RPMI8226 (cell line): ENCODE measurements around the gene TFPI2.
"Not testable (repeated sequence)": the region's sequence is repeated elsewhere in the genome, so short reads cannot be mapped to it uniquely, and the experiment has no call there.

Experiments
- DNase-seq: peaks from one replicate; pipeline ENCODE4 v3.0.0-alpha.2; 2015

Gene TFPI2, protein sequence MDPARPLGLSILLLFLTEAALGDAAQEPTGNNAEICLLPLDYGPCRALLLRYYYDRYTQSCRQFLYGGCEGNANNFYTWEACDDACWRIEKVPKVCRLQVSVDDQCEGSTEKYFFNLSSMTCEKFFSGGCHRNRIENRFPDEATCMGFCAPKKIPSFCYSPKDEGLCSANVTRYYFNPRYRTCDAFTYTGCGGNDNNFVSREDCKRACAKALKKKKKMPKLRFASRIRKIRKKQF

DNA sequence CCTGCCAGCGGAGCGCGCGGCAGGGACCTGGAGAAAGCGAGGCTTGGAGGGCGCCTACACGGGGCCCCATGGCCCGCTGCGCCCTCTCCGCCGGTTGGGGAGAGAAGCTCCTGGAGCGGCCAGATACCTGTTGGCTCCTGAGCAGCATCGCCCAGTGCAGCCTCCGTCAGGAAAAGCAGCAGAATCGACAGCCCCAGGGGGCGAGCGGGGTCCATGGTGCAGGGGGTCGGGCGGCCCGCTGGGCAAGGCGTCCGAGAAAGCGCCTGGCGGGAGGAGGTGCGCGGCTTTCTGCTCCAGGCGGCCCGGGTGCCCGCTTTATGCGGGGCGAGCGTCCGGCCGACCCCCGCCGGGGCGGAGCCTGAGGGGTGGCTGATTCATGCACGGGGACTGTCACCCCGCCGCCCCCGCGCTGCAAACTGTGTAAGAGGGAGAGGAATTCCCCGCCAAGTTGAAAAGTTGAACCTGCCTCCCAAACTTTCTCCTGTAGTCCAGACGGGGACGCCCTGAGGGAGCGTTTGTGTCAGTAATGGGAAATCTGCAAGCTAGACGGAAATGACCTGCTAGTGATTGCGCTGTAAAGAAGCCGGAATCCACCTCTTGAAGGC lies at the start of gene TFPI2:
Gene TFPI2, minus strand, starts transcription at position 290 of the 605 bp plus-strand sequence. Its CDS starts 75 bp downstream, at position 215.
- DNase-seq, result no peak

DNA sequence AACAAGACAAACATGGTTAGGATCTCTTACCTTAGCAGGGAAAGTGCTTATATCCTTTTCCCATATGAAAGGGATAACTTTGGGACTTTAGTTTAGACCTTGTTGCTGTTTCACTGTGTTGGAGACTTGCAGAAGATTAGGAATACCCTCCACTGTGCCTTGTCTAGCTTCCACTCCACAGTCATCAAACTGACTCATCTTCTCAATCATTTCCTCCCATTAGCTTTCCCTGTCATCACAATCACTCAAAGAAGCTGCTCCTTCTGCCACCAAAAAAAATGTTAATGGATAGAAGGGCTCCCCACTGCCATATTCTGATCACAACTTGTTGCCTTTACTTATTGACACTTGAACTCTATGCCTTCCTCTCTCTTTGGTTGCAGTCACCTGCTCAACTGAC lies 47.7 kb upstream of the TFPI2 start:
- no peak for DNase-seq

DNA sequence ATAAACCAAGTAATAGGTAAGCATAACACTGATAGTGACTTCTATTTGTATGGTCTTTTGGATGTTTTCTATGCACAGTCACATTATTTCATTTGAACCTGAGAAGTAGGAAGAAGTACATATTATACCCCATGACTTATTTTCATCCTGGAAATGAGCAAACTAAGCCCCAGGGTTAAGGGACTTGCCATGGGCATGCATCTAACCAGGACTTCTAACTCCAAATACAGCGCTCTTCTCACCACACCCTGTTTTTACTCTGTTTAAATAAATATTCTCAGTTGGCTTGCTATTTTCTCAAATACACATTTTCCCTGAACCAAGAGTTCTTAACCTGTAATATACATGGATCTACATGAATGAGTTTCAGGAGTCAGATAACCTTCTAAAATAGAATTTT lies 47.3 kb upstream of the TFPI2 start:
- no peak for DNase-seq

DNA sequence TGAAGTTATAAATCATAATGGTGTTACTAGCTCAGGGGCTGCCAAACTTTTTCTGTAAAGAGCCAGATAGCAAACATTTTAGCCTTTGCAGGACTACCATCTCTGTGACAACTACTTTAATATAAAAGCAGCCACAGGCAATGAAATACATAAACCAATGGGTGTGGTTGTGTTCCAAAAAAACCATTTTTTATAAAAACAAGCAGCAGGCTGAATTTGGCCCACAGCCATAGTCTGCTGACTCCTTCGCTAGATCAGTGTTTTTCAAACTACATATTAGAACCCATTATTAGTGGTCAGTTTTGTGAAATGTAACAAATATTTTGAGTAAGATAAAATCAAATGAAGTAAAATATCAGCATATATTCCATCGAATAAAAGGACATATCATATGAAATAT lies 44.5 kb upstream of the TFPI2 start:
- DNase-seq, result no peak

DNA sequence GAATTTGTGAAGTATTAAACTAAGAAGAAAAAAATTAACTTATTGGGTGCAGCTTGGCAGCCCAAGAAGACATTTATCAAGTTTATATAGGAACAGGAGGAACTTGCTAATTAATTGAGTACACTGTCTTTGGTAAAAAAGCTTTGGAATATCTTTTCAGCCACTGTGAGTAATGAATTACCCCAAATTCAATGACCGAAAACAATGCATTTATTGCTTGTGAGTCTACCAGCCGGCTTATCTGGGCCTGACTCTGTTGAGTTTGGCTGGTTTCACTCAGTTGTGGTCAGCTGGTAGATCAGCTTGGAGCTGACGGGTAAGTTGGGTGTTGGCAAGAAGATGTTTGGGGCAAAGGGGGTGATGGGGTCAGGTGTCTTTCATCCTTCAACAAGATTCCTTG lies 42.6 kb upstream of the TFPI2 start:
- DNase-seq, result no peak

DNA sequence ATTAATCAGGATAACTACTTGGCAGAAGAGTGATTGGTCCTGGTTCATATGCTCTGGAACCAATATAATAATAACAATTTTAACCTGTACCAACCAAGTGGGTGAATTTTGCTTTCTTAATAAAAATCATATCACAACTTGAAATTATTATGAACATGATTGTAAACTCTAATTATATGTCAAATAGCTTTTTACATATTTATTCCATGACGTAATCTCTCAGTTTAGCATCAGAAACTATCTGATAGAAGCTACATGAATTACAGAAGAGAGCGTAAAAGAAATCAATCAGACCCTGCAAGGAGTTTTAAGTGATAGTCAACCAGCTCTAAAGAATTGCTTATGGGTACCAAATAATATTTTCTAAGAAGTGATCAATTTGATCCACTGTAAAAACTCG lies 41.1 kb upstream of the TFPI2 start:
- DNase-seq, result no peak

DNA sequence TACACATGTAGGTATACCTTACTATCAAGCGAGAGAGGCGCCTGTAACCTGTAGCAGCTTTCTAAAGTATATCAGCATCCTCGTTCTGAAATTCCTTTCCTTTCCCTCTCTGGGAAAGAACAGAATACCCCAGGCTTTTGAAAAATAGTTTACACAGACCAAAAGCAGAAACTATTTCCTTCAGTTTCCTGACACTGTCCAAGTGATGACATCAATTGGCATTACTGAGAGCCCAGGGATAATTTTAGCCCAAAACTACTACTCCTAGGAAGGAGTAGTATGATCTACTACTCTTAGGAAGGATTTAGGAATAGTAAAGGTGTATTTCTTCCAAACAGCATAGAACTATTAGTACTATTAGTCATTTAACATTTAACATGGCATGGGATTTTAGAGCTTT lies 37.0 kb upstream of the TFPI2 start:
- no peak for DNase-seq

DNA sequence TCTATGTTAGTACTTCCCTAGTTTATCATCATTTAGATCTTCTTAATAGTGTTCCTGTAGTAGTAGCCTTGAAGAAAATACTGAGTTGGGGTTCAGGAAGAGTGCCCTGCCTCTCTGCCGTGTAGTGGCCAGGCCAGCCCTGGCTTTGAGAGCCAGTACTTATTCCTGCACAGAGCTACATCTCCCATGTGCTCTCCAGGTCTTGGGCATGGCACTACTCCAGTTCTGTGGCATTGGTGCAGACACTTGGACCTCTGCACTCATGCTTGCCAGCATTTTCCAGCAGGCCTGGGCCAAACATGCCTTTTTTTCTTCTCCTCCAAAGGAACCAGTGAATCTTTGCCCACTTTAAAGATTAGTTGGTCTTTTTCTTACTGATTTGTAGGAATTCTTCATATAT lies 36.2 kb upstream of the TFPI2 start:
- DNase-seq, result no peak

DNA sequence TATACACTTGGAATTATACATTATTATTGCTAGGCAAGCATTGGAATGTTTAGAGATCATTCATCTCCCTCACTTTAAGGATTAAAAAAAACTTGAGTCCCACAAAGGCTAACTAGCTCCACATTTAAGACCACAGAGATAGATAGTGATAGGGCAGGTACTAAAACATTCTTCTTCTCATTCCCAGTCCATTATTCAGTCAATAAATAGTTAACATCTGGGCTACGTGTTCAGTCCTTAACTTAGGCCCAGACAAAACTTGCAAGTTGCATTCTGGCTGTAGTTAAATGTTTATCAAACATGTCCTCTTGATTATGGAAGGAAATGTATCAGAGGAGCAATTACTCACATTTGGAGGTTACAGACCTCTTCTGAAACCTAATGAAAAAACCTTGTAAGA lies 33.4 kb upstream of the TFPI2 start:
- no peak for DNase-seq

DNA sequence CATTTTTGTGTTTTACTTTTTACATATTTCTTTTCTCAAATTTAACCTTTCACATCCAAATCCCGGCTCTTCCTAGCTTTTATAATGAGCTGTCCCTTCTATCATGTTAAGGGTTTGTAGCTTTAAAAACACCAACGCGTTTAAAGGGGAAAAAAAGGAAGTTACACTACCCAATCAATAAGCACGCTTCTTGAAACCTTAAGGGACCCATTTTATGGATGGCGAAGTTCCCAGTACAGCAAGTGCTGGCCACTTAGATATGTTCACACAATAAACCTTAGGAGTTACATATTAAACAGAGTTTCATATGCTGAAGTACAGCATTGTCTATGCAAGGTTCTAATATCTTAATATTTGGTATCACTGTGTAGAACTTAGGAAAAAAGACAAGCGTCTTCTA lies 32.7 kb upstream of the TFPI2 start:
- no peak for DNase-seq

DNA sequence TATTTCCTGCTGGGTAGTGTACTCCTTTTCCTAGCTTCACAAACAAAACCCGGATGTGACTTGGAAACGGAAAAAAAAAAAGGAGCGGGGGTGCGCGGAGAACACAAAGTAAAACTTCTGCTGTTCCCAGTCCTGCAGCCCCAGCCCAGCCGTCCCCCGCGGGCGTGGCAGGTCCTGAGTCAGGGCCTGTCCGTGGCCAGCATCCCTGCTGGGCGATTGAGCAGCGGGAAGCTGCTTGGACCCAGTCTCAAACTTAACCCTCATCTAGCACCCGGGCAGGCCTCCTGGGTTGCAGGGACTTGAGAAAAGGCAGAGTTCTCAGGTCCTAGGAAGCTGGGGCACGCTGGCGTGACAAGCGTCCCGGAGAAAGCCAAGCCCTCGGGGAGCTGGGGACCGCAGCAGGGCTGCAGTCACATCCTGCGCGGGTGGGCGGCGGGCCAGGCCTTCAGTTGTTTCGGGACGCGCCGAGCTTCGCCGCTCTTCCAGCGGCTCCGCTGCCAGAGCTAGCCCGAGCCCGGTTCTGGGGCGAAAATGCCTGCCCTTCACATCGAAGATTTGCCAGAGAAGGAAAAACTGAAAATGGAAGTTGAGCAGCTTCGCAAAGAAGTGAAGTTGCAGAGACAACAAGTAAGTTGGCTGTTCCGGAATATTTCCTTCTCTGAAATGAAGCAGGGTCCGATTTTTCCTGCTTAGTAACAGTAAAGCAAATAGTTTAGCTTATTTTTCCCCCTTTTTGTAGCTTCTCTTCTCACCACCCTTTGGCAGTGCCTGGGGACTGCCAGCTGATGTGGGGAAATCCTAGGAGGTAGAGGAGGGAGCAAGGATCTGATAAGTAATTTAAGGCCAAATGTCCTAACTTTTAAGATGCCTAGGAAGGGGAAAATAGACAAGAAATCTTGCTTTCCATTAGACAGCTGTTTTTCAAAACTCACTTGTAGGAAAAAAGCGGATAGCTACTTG lies 31.3 kb upstream of the TFPI2 start, which contains the start of gene GNG11:
Gene GNG11, plus strand, starts transcription at position 129 of the 960 bp plus-strand sequence. Its CDS starts 403 bp downstream, at position 532.
- no peak for DNase-seq

DNA sequence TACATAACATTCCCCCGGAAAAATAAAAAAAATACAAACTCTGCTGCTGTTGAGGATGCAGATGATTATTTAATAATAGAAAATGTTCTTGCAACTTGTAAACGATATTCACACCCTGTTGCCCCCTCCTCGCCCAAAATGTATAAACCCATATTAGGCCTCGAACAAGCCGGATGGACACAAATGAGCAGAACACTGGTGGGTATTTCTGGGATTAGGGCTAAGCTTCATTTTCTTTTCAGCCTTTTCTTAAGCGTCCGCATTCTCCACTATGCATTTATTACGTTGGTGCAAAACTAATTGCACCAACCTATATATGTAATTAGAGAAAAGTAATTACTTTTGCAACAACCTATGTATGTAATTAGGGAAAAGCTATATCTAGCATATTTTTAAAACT lies 30.6 kb upstream of the TFPI2 start:
- no peak for DNase-seq

DNA sequence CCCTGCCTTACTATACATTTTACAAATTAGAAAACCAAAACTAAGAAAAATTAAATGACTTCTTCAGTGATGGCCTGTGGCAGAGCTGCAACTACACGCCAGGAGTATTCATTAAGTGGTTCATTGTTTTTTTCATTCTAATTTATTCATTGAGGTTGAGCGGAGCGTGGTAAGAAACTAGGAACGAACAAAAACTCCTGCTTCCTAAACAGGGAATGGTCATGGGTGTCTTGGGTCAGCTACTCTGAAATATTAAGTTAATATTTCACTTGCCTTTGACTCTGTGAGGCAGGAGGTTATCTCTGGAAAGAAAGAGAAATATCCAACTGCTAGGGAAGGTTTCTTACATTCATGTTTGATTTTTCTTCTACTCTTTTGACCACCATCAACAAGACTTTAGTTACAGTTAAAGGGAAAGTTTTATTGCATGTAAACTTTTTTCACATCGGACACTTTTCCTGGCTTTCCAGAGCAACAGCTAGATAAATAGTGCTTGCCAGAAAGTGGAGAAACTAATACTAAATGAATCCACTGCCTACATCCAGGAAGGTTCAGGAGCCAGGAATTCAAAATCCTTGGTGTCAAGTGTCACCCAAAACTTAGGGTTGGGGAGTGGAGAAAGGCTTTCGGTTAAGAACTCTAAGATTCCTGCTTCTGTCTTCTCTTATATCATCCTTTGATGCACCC lies 30.1 kb upstream of the TFPI2 start:
- DNase-seq, result no peak

DNA sequence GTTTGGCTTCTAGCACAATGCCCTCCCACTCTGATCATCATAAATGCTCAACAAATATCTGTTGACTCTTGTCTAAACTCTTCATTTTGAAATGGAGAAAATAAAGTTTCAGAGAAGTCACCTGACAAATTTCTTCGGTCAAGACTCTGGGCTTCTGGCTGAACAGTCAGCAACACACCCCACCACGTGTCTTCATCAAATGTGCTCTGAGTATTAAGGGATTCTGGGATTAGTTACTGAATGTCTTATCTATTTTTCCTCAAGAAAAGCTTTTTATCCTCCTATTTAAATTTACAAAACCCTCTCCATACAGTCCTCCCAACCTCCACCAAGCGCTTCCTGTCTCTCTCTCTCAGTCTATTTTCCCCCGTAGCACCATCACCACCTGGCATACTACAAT lies 25.8 kb upstream of the TFPI2 start:
- DNase-seq, result not testable (repeated sequence)

DNA sequence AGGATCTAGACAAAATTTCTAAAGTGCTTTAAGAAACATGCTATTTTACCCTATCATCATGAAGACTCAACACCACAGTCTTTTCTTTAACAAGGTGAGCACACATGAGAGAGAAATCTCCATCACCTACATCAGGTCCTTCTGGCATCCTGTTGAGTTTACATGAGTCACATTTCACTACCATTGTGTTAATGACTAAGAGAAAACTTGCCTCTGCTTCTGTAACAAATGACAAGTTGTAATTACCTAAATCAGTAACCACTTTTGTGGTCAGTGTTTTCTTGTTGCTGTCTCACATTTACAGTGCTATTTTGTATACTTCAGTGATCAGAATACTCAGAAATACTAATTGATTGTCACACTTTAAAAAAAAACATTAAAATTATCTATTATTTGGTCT lies 25.3 kb upstream of the TFPI2 start:
- DNase-seq, result not testable (repeated sequence)

DNA sequence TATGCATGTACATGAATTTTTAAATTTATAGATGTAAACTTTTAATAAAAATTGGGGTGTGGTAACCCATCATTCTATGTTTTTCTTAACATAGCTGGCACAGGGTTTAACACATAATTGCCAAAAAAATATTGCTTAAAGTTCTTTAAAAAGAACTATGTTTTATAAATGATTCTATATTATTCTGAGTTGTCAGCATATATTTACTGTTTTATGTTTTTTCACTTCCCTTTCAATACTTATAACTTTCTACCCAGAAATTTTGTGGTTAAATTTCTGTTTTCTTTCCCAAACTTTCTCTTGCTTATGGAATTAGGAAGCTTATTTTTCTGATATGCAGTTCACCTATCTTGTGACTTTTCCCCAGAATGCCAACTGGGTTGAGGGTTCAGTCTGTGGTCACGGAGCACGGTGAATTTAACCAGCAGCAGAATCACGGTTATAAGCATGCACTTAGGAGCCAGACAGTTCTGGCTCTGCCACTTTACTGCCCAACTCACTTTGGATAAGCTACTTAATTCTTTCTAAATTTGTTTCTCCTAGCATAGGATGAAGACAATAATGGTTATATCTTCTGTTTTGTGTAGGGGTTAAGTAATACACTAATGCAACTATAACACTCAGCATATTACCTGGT lies 24.8 kb upstream of the TFPI2 start:
- DNase-seq, result not testable (repeated sequence)

DNA sequence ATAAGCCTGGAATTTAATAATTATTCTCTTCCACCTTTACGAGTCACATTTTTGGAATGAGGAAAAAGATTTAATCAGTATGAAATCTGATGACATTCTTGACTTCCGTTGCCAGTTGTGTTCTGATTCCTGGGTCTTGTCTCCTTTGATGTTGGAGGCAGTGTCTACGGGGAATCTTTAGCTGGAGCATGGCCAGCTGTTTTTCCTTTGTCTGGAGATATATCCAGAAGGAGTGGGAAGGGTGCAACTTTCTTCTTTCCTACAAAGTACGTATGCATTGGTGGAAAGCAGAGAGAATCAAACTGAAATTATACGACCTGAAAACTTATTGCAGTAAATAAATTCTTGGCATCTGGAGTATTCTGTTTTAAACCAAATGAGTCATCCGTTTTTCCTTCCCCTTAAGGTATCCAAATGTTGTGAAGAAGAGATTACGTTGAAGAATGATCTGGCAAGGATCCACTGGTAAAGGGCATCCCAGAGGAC lies 24.1 kb upstream of the TFPI2 start:
- no peak for DNase-seq

DNA sequence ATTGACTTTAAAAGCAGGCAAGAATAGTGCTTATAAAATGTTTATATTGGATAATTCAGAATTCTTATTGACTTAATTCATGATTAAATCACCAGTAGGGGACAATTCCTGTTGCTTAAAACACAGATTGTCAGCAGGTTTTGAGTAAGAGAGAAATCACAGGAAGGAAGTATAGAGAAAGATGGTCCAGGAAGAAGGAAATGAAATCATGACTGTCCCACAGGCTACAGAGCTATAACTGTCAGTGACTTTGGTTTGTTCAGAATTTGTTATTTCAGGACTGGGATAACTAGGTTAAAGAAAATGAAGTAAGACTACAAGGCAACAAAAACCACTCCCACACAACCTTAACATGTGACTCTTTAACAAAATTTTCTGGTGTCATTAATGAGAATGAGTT lies 22.6 kb upstream of the TFPI2 start:
- no peak for DNase-seq

DNA sequence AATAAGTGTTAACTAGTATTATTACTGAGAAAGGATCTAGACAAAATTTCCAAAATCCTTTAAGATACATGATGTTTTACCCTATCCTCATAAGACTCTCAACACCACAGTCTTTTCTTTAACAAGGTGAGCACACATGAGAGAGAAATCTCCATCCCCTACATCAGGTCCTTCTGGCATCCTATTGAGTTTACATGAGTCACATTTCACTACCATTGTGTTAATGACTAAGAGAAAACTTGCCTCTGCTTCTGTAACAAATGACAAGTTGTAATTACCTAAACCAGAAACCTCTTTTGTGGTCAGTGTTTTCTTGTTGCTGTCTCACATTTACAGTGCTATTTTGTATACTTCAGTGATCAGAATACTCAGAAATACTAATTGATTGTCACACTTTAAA lies 21.1 kb upstream of the TFPI2 start:
- DNase-seq, result not testable (repeated sequence)

DNA sequence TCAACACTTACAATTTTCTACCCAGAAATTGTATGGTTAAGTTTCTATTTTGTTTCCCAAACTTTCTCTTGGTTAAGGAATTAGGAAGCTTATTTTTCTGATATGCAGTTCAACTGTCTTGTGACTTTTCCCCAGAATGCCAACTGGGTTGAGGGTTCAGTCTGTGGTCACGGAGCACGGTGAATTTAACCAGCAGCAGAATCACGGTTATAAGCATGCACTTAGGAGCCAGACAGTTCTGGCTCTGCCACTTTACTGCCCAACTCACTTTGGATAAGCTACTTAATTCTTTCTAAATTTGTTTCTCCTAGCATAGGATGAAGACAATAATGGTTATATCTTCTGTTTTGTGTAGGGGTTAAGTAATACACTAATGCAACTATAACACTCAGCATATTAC lies 20.7 kb upstream of the TFPI2 start:
- DNase-seq, result not testable (repeated sequence)

DNA sequence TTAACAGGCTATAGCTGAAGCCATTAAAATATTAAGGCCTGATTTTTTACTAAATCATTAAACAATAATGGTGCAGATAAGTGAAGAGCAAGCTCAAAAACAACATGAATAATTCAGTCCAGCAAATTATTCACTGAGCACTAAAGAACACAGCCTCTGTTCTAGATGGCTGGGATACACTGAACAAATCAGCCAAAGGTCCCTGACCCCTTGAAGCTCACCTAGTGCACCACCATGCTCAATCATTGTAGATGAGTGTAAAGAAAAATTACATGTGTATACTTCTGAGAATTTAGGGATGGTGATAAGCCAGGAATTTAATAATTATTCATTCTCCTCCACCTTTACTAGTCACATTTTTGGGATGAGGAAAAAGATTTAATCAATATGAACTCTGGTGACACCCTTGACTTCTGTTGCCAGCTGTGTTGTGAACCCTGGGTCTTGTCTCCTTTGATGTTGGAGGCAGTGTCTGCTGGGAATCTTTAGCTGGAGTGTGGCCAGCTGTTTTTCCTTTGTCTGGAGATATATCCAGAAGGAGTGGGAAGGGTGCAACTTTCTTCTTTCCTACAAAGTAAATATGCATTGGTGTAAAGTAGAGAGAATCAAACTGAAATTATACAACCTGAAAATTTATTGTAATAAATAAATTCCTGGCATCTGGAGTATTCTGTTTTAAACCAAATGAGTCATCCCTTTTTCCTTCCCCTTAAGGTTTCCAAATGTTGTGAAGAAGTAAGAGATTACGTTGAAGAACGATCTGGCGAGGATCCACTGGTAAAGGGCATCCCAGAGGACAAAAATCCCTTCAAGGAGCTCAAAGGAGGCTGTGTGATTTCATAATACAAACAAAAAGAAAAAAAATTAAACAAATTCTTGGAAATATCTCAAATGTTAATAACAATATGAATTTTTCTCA lies 19.8 kb upstream of the TFPI2 start:
- no peak for DNase-seq
